ENCODE data around the gene LTBP4.
"Not testable (repeated sequence)": the region's sequence is repeated elsewhere in the genome, so short reads cannot be mapped to it uniquely, and the experiment has no call there.

LTBP4 gene, protein sequence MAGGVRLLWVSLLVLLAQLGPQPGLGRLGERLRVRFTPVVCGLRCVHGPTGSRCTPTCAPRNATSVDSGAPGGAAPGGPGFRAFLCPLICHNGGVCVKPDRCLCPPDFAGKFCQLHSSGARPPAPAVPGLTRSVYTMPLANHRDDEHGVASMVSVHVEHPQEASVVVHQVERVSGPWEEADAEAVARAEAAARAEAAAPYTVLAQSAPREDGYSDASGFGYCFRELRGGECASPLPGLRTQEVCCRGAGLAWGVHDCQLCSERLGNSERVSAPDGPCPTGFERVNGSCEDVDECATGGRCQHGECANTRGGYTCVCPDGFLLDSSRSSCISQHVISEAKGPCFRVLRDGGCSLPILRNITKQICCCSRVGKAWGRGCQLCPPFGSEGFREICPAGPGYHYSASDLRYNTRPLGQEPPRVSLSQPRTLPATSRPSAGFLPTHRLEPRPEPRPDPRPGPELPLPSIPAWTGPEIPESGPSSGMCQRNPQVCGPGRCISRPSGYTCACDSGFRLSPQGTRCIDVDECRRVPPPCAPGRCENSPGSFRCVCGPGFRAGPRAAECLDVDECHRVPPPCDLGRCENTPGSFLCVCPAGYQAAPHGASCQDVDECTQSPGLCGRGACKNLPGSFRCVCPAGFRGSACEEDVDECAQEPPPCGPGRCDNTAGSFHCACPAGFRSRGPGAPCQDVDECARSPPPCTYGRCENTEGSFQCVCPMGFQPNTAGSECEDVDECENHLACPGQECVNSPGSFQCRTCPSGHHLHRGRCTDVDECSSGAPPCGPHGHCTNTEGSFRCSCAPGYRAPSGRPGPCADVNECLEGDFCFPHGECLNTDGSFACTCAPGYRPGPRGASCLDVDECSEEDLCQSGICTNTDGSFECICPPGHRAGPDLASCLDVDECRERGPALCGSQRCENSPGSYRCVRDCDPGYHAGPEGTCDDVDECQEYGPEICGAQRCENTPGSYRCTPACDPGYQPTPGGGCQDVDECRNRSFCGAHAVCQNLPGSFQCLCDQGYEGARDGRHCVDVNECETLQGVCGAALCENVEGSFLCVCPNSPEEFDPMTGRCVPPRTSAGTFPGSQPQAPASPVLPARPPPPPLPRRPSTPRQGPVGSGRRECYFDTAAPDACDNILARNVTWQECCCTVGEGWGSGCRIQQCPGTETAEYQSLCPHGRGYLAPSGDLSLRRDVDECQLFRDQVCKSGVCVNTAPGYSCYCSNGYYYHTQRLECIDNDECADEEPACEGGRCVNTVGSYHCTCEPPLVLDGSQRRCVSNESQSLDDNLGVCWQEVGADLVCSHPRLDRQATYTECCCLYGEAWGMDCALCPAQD (N-terminal part only)

DNA sequence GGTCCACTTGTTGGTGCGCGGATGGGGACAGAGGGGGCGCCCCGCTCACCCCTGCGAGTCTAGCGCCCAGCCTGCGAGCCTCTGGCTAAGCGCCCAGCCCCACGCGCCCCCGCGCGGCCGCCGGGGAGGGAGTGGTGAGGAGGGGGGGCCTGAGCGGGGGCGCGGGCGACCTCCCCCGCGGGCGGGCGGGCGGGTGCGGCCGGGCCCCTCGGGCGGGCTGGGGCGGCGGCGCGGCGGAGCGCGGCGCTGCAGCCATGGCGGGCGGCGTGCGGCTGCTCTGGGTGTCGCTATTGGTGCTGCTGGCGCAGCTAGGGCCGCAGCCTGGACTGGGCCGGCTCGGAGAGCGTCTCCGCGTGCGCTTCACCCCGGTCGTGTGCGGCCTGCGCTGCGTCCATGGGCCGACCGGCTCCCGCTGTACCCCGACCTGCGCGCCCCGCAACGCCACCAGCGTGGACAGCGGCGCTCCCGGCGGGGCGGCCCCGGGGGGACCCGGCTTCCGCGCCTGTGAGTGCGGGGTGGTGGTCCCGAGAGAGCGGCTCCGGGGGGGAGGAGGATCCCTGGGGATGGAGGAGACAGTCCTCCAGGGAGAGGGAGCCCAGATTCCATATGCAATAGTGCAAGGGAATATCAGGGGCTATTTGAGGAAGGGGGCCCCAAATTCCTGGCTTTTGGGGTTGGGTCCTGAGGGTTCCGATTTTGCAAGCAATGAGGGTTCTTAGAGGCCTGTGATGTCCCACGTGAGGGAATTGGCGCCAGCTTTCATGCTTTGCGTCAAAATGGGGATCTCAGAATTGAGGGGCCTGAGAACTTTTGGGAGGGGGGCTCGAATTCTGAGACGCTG is at the start of gene LTBP4:
TSS of gene LTBP4 (plus strand) at position 236 of the 841 bp plus-strand sequence. CDS start at position 255, 19 bp downstream.
- H3K4me1 ChIP-seq (ENCODE audit: control insufficient read depth, insufficient read depth, low read length) = peaks cover 18% of the 10 kb centered on the region
- H3K36me3 ChIP-seq (ENCODE audit: control insufficient read depth, insufficient read depth, low read length) = no peaks in the 10 kb centered on the region
- H3K27me3 ChIP-seq (ENCODE audit: control insufficient read depth, insufficient read depth, low read length) = peaks cover 58% of the 10 kb centered on the region
- H3K9me3 ChIP-seq (ENCODE audit: control insufficient read depth, insufficient read depth, low read length) = no peaks in the 10 kb centered on the region
- no peak within 1 kb of the TSS for H3K9ac ChIP-seq (ENCODE audit: low read depth, low read length)
- peak within 1 kb of the TSS; percentile 37 for H3K4me3 ChIP-seq (ENCODE audit: low read depth, low read length)

DNA sequence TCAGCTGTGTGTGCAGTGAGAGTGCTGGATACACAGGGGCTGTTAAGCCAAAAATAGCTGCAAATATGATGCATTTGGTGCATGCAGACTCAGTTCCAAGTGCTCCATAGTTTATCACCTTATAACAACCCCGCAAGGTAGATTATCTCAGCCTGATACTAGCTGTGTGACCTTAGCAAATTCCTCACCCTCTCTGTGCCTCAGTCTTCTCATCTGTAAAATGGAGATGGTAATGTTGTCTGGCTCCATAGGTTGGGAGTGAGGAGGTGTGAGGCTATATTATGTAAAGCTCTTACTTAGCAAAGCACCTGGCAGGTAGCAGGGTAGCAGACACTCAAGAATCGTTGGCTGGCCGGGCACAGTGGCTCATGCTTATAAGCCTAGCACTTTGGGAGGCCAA is 48.3 kb upstream of the LTBP4 start:
- Histone ChIP-seq H3K4me1 (ENCODE audit: control insufficient read depth, insufficient read depth, low read length) (no peaks in the 10 kb centered on the region), H3K27me3 (ENCODE audit: control insufficient read depth, insufficient read depth, low read length) (peaks cover 60% of the 10 kb centered on the region), H3K4me3 (ENCODE audit: low read depth, low read length) (no peak overlapping the region), H3K9me3 (ENCODE audit: control insufficient read depth, insufficient read depth, low read length) (no peaks in the 10 kb centered on the region), H3K9ac (ENCODE audit: low read depth, low read length) (no peak overlapping the region), H3K36me3 (ENCODE audit: control insufficient read depth, insufficient read depth, low read length) (no peaks in the 10 kb centered on the region)

DNA sequence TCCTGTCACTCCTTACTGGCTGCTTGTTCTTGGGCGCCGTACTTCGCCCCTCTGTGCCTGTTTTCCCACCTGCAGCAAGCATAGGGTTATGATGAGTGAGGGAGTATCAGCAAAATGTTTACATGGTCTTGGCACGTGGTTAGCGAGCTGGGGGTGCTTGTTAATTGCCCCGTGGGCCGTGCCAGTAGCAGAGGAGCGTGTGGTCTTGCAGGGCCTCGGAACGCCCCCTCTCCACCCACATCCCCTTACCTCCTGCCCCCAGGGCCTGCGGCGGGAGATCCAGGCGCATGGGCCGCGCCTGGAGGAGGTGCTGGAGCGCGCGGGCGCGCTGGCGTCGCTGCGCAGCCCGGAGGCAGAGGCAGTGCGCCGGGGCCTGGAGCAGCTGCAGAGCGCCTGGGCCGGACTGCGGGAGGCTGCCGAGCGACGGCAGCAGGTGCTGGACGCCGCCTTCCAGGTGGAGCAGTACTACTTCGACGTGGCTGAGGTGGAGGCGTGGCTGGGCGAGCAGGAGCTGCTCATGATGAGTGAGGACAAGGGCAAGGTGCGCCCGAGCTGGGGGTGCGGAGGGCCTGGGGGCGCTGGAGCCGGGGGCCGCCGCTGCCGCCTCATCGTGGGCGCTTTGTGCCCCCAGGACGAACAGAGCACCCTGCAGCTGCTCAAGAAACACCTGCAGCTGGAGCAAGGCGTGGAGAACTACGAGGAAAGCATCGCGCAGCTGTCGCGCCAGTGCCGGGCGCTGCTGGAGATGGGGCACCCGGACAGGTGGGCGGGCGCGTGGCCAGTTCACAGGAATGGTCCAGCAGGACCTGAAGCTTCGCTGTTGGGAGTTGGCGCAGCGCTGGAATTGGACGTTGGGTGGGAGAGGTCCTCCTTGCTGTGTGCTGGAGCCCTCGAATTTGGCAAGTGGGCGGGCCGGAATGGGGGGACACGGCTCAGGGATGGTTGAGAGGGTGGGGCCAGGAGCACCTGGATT is 47.0 kb upstream of the LTBP4 start:
- Histone ChIP-seq H3K4me1 (ENCODE audit: control insufficient read depth, insufficient read depth, low read length) (no peaks in the 10 kb centered on the region), H3K9ac (ENCODE audit: low read depth, low read length) (no peak overlapping the region), H3K9me3 (ENCODE audit: control insufficient read depth, insufficient read depth, low read length) (no peaks in the 10 kb centered on the region), H3K36me3 (ENCODE audit: control insufficient read depth, insufficient read depth, low read length) (no peaks in the 10 kb centered on the region), H3K27me3 (ENCODE audit: control insufficient read depth, insufficient read depth, low read length) (peaks cover 48% of the 10 kb centered on the region), H3K4me3 (ENCODE audit: low read depth, low read length) (peak overlapping the region; percentile 37)

DNA sequence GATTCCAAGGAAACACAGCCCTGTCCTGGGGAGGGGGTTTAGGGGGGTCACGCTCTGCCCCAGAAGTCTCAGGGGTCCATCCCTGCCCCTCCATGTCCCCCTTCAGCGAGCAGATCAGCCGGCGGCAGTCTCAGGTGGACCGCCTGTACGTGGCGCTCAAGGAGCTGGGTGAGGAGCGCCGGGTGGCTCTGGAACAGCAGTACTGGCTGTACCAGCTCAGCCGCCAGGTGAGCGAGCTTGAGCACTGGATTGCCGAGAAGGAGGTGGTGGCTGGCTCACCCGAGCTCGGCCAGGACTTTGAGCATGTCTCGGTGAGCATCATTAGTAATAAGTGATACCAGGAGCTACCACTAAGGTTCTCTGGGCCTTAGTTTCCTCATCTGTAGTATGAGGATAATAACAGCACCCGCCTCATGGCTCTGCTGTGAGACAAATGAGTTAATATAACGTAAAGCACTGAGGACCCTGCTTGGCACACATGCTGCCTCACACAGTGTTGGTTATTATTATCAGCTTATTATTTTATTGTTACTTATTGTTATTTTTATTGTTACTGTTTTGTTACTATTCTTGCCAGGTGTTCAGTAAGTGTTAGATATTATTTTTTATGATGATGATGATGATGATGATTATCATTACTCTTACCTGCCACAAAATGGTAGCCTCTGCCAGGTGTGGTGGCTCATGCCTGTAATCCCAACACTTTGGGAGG is 45.0 kb upstream of the LTBP4 start:
- Histone ChIP-seq H3K9me3 (ENCODE audit: control insufficient read depth, insufficient read depth, low read length) (no peaks in the 10 kb centered on the region), H3K36me3 (ENCODE audit: control insufficient read depth, insufficient read depth, low read length) (no peaks in the 10 kb centered on the region), H3K4me1 (ENCODE audit: control insufficient read depth, insufficient read depth, low read length) (no peaks in the 10 kb centered on the region), H3K4me3 (ENCODE audit: low read depth, low read length) (no peak overlapping the region), H3K27me3 (ENCODE audit: control insufficient read depth, insufficient read depth, low read length) (peaks cover 47% of the 10 kb centered on the region), H3K9ac (ENCODE audit: low read depth, low read length) (no peak overlapping the region)

DNA sequence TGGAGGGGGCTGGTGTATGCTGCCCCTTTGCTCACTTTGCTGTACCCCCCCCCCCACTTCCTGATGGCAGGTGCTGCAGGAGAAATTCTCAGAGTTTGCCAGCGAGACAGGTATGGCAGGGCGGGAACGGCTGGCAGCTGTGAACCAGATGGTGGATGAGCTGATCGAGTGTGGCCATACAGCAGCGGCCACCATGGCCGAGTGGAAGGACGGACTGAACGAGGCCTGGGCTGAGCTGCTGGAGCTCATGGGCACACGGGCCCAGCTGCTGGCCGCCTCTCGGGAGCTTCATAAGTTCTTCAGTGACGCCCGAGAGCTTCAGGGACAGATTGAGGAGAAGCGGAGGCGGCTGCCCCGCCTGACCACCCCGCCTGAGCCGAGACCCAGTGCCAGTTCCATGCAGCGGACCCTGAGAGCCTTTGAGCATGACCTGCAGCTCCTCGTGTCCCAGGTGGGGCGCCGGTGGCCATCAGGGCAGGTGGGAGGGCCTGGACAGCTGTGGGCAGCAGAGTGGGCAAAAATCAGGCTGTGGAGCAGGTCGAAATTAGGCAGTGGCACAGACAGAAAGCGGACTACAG is 44.1 kb upstream of the LTBP4 start:
- H3K9ac ChIP-seq (ENCODE audit: low read depth, low read length) = no peak overlapping the region
- H3K27me3 ChIP-seq (ENCODE audit: control insufficient read depth, insufficient read depth, low read length) = peaks cover 48% of the 10 kb centered on the region

DNA sequence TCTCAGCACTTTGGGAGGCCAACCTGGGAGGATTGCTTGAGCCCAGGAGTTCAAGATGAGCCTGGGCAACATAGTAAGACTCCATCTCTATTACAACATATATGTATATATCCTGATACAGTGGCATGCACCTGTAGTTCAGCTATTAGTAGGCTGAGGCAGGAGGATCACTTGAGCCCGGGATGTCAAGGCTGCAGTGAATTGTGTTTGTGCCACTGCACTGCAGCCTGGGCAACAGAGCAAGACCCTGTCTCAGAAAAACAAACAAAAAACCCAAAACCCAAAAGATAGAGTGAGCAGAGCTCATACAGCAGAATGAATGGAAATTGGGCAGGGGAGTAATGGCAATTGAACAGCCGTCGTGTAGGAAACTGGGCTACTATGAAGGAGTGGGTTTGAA is 41.8 kb upstream of the LTBP4 start:
- H3K27me3 ChIP-seq (ENCODE audit: control insufficient read depth, insufficient read depth, low read length) = peaks cover 35% of the 10 kb centered on the region

More for the DNA sequence above, 44.1 kb upstream of the LTBP4 start:
- H3K36me3 ChIP-seq (ENCODE audit: control insufficient read depth, insufficient read depth, low read length) = no peaks in the 10 kb centered on the region
- no peaks in the 10 kb centered on the region for H3K9me3 ChIP-seq (ENCODE audit: control insufficient read depth, insufficient read depth, low read length)
- H3K4me3 ChIP-seq (ENCODE audit: low read depth, low read length) = no peak overlapping the region
- no peaks in the 10 kb centered on the region for H3K4me1 ChIP-seq (ENCODE audit: control insufficient read depth, insufficient read depth, low read length)

DNA sequence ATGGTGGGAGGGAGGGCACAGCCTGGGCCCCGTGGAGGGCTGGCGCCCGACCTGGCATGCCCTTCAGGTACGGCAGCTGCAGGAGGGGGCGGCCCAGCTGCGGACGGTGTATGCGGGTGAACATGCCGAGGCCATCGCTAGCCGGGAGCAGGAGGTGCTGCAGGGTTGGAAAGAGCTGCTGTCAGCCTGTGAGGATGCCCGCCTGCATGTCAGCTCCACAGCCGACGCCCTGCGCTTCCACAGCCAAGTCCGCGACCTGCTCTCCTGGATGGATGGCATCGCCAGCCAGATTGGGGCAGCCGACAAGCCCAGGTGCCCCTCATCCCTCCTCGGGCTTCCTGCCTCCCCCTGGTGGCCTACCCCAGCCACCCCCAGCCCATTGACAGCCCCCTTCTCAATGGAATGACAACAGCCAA is 41.1 kb upstream of the LTBP4 start:
- no peaks in the 10 kb centered on the region for H3K36me3 ChIP-seq (ENCODE audit: control insufficient read depth, insufficient read depth, low read length)
- H3K4me1 ChIP-seq (ENCODE audit: control insufficient read depth, insufficient read depth, low read length) = no peaks in the 10 kb centered on the region
- no peaks in the 10 kb centered on the region for H3K9me3 ChIP-seq (ENCODE audit: control insufficient read depth, insufficient read depth, low read length)
- H3K4me3 ChIP-seq (ENCODE audit: low read depth, low read length) = no peak overlapping the region
- peaks cover 30% of the 10 kb centered on the region for H3K27me3 ChIP-seq (ENCODE audit: control insufficient read depth, insufficient read depth, low read length)
- H3K9ac ChIP-seq (ENCODE audit: low read depth, low read length) = no peak overlapping the region

More for the DNA sequence above, 41.8 kb upstream of the LTBP4 start:
- no peaks in the 10 kb centered on the region for H3K9me3 ChIP-seq (ENCODE audit: control insufficient read depth, insufficient read depth, low read length)
- no peaks in the 10 kb centered on the region for H3K36me3 ChIP-seq (ENCODE audit: control insufficient read depth, insufficient read depth, low read length)
- H3K4me1 ChIP-seq (ENCODE audit: control insufficient read depth, insufficient read depth, low read length) = no peaks in the 10 kb centered on the region
- no peak overlapping the region for H3K4me3 ChIP-seq (ENCODE audit: low read depth, low read length)
- H3K9ac ChIP-seq (ENCODE audit: low read depth, low read length) = no peak overlapping the region

DNA sequence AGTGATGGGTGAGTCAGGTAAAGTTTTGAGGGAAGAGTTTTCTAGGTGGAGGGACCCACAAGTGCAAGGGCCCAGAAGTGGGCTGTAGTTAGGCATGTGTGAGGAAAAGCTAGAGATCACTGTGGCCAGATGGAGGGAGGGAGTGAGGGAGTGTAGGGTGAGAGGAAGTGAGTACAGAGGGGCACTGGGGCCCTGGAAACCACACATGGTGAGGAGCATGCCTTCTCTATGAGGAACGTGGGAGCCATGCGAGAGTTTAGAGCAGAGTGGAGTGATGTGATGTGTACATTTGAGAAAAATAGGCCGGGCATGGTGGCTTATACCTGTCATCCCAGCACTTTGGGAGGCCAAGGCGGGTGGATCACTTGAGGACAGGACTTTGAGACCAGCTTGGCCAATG is 39.2 kb upstream of the LTBP4 start:
- Histone ChIP-seq H3K4me1 (ENCODE audit: control insufficient read depth, insufficient read depth, low read length) (no peaks in the 10 kb centered on the region), H3K9me3 (ENCODE audit: control insufficient read depth, insufficient read depth, low read length) (no peaks in the 10 kb centered on the region), H3K9ac (ENCODE audit: low read depth, low read length) (no peak overlapping the region), H3K4me3 (ENCODE audit: low read depth, low read length) (no peak overlapping the region), H3K36me3 (ENCODE audit: control insufficient read depth, insufficient read depth, low read length) (no peaks in the 10 kb centered on the region), H3K27me3 (ENCODE audit: control insufficient read depth, insufficient read depth, low read length) (peaks cover 37% of the 10 kb centered on the region)

DNA sequence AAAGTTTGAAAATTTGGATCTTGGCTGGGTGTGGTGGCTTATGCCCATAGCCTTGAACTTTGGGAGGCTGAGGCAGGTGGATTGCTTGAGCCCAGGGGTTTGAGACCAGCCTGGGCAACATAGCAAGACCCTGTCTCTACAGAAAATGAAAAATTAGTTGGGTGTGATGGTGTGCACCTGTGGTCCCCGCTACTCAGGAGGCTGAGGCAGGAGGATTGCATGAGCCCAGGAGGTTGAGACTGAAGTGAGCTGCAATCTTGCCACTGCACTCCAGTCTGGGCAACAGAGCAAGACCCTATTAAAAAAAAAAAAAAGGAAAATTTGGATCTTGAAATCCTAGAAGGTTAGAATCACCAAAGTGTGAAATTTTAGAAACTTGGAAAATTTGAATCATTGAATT is 36.6 kb upstream of the LTBP4 start:
- not testable (repeated sequence) for H3K9ac ChIP-seq (ENCODE audit: low read depth, low read length); H3K4me1 ChIP-seq (ENCODE audit: control insufficient read depth, insufficient read depth, low read length); H3K4me3 ChIP-seq (ENCODE audit: low read depth, low read length); H3K36me3 ChIP-seq (ENCODE audit: control insufficient read depth, insufficient read depth, low read length); H3K9me3 ChIP-seq (ENCODE audit: control insufficient read depth, insufficient read depth, low read length)
- H3K27me3 ChIP-seq (ENCODE audit: control insufficient read depth, insufficient read depth, low read length) = peaks cover 59% of the 10 kb centered on the region

All from iPS-15b (cell line).